ENCODE results near the gene SMCP.

GRCh38 chr1:152879559-152880198 lies 1.6 kb downstream of the SMCP start:
- TF ChIP-seq CTCF (conservative IDR thresholded peaks at IDR 0.05 in 1 of 2, IDR thresholded peaks at IDR 0.05 in 1 of 2; ENCODE audit: low read depth in 1 of 2, low read length in 2 of 2) (no peak), EZH2 (IDR thresholded peaks at IDR 0.05; ENCODE audit: low read length, missing control alignments) (no peak)
